Activated CD4-positive, alpha-beta T cell treated with anti-CD3 and anti-CD28 coated beads for 1 hour (primary cell): ENCODE results near the gene CLEC17A.
"Not testable (repeated sequence)": the region's sequence is repeated elsewhere in the genome, so short reads cannot be mapped to it uniquely, and the experiment has no call there.

Experiments
- DNase-seq: peaks from one replicate; pipeline ENCODE4 v3.0.0-alpha.2; 2020

CLEC17A gene, protein sequence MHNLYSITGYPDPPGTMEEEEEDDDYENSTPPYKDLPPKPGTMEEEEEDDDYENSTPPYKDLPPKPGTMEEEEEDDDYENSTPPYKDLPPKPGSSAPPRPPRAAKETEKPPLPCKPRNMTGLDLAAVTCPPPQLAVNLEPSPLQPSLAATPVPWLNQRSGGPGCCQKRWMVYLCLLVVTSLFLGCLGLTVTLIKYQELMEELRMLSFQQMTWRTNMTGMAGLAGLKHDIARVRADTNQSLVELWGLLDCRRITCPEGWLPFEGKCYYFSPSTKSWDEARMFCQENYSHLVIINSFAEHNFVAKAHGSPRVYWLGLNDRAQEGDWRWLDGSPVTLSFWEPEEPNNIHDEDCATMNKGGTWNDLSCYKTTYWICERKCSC

DNA sequence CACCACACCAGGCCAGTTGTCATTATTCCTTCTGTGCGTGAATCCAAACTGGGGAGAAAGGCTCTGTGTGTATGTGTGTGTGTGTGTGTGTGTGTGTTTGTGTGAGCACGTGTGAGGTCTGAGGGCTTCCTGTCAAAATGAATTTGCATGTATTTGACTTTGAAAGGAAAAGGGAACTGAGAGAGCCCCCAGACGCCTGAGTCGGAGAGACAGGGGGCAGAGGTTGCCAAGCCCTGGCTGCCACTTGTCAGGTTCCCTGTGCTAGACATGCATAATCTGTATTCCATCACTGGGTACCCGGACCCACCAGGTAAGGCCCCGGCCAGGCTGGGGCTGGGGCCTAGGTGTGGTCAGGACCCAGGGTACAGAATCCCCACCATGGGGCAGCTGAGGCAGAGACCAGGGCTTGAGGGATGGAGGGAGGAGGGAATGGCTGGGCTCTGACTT is at the start of gene CLEC17A:
CLEC17A (plus strand) TSS at position 191 of the 447 bp plus-strand sequence; CDS start at position 268, 77 bp downstream.
- no peak for DNase-seq

DNA sequence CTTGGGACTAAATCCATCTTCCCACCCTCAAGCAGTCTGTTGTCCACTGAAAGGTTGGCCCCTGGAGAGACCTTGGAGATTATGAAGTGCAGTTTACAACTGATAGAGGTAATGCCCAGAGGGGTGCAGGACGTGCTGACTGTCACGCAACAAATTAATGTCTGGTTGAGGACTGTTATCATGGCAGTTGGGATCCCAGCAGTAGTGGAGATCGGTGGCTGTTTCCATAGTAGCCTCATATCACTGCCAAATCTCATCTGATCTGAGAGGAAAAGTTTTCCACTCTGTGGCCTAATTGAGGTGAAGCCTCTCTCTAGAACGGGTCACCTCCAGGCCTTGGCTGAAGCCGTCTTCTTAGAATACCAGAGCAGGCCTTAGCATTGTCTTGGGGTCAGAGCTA is 49.4 kb upstream of the CLEC17A start:
- no peak for DNase-seq

DNA sequence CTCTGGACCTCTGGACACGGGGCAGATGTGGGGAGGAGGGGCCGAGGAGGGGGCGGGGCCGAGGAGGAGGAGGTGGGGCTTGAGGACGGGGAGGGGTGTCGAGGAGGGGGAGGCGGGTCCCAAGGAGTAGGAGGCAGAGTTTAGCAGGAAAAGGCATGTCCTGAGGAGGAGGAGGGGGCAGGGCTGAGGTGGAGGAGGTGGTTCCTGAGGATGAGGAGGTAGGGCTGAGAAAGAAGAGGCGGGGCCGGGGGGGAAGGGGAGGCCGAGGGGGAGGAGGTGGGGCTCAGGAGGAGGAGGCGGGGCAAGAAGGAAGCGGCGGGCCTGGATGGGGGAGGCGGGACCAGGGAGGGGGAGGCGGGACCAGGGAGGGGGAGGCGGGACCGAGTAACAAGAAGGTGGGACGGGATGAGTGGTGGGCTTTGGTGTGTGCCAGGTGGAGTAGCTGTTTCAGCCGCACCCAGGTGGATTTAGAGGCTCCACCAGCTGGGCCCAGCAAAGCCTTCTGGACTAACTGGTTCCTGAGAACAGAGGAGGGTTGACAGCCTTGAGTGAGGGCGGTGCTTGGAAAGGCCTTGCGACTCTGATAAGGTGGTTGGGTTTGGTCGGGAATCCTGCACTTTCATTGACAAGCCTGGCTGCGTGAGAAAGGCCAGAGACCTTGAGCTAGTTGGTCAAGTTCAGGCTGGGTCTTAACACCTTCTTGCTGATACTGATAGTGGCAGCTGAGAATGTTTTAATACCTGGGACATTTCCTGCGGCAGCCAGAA is 45.8 kb upstream of the CLEC17A start:
- no peak for DNase-seq

DNA sequence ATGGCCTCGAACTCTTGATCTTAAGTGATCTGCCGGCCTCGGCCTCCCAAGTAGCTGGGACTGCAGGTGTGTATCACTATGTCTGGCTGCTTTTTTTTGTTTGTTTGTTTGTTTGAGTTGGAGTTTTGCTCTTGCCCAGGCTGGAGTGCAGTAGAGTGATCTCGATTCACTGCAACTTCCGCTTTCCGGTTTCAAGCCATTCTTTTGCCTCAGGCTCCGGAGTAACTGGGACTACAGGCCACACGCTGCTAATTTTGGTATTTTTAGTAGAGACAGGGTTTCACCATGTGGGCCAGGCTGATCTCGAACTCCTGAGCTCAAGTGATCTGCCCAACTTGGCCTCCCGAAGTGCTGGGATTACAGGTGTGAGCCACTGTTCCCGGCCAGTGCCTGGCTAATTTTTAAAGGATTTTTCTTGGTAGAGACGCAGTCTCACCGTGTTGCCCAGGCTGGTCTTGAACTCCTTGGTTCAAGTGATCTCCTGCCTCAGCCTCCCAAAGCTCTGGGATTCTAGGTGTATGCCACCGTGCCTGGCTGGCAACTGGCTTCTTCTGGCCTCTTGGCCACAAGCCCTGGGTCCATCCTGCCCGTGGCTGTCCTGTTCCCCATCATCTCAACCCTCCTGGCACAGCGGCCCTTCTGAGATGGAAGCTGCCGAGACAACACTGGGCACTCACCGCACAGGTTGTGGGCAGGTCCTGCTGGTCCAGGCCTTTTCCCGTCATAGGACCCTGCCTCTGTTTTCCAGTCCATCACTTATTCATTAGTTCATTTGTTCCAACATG is 42.0 kb upstream of the CLEC17A start:
- DNase-seq: no peak

DNA sequence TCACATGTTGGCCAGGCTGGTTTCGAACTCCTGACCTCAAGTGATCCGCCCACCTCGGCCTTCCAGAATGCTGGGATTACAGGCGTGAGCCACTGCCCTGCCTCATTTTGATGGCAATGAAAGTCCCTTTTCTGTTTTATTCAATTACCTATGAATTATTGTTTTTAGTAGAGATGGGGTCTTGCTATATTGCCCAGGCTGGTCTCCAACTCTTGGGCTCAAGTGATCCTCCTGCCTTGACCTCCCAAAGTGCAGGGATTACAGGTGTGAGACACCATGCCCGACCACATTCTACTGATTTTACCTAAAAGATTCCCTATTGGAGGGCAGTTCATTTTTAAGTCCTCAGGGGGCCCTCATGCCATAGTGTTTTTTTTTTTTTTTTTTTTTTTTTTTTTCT is 40.9 kb upstream of the CLEC17A start:
- DNase-seq: not testable (repeated sequence)

DNA sequence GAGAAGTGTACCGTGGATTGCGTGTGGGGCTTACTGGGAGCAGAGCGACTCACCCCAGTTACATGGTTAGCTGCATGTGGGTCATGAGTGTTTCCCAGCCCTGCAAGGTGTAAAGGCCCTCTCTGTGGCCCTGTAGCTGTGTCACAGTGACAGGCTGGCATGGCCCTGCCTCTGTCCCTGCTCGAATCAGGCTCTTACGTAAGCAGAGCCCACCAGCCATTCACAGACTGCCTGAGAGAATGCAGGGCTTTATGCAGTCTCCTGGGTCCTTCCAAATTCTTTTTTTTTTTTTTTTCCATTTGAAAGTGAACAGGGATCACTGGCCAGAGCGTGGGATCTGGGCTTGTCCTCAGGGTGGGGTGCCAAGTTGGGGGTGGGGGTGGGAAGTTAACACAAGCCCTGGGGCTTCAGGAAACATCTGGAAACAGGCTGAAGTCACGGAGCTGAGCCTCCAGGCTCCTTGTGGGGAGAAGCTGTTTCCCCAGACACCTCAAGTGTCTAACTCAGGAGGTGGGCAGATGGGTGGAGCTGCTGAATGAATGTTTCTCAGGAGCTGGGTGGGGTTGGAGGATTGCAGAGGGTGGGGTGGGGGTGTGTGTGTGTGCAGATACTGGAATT is 40.1 kb upstream of the CLEC17A start:
- DNase-seq: no peak

DNA sequence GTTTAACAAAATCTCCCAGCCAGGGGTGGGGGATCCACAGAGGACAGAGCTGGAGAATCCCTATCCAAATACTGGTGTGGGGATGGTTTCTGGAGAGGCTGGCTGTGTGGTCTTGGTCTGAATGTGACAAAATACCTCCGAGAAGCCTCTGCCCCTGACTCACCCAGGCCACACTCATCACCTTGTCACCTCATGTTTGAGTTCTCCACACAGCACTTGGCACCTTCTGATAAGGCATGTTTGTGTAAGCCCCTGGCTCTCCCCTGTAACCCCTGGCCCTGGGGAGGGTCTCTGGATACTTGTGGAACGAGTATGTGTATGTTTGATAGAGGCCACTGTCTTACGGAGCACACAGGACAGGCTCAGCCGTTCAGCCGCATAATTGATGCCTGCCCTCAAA is 38.8 kb upstream of the CLEC17A start:
- no peak for DNase-seq

DNA sequence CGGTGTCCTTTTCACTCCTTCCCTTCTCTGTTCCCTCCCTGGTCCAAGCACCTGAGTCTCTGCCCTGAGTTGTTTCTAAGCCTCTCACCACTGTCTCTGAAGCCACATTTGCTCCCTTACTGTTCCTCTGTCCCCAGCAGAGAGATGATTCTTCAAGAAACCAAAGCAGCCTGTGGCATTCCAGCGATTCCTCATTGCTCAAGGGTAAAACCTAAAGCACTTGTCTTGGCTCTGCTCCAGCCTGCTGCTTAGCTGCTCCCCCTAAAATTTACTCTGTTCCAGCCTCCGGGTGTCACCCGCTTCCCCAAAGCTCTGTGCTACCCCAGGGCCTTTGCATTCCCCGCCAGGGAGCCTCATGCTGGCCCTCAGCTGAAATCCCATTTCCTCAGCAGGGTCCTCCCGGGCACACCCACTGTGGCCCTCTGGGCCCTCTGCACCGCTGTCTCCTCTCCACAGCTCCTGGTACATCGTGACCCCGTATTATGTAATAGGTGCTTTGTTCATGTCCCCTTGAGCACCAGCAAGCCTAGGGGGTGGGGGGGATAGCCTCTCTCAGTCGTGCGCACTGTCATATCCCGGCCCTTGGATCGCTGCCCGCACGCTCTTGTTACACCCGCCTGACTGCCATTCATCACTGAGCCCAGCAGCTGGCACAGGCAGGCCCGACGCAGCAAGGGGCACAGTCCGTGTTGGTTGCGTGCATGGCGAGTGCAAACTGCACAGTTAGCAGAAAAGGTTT is 37.7 kb upstream of the CLEC17A start:
- DNase-seq: no peak

DNA sequence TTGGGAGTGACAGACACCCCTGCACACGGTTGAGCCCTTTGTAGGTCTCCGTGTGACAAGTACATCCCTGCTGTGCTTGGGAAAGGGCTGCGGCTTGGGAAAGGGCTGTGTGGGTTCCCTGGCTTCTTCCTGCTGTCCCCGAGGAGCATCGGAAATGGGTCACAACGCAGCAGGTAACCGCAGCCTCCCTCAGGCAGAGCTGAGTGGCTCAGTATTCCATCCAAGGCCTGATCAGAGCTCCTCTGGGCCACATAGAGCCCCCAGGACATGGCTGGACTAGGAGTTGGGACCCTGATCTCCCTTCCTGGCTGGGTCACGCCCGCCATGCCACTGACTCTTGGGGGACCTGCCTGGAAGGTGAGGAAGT is 37.2 kb upstream of the CLEC17A start:
- DNase-seq: no peak

DNA sequence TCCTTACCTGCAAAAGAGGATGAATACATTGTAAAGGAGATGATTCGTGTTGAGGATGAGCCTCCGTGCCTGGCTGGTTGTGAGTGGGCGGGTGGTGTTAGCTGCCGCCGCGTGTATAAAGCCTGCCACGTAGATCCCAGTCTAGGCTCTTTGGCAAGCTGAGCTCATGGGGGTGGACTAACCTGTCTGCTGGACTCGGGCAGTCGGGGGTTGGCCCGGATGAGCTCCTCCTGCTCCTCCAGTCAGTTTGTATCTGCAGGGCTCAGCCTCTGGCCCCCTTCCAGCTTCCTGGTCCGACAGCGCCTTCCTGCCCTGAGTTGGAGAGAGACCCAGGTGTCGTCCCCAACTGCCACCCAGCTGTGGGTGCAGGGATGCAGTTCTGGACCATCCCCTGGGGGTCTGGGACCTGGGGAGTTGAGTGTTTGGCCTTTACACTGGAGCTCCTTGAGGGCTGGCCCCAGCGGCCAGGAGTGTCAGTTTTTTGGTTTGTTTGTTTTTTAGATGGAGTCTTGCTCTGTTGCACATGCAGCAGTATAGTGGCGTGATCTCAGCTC is 32.6 kb upstream of the CLEC17A start:
- DNase-seq: no peak

DNA sequence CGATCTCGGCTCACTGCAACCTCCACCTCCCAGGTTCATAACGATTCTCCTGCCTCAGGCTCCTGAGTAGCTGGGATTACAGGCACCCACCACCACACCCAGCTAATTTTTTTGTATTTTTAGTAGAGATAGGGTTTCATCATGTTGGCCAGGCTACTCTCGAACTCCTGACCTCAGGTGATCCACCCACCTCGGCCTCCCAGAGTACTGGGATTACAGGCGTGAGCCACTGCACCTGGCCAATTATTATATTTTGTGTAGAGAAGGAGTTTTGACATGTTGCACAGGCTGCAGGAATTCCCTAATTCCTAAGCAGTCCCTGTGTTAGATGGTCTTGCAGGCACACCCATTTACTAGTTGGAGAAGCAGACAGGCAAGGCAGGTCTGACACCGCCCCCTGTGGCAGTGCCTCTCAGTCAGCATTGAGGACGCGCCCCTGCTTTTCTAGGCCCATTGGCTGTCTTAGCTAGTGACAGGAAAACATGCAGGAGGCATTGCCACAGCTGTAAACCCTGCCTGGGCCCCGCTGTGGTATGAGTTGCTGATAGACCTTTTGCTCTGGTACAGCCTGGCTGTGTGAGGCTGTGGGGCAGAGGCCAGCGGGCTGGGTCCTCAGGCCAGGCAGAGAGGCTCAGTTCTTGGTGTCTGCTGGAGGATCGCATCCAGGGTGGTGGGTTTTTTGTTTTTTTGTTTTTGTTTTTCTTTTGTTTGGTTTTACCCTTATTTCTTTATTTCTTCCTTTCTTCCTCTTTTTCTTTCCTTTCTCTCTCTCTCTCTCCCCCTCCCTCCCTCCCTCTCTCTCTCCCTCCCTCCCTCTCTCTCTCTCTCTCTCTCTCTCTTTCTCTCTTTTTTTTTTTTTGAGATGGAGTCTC is 31.5 kb upstream of the CLEC17A start:
- DNase-seq: peak; percentile 73

DNA sequence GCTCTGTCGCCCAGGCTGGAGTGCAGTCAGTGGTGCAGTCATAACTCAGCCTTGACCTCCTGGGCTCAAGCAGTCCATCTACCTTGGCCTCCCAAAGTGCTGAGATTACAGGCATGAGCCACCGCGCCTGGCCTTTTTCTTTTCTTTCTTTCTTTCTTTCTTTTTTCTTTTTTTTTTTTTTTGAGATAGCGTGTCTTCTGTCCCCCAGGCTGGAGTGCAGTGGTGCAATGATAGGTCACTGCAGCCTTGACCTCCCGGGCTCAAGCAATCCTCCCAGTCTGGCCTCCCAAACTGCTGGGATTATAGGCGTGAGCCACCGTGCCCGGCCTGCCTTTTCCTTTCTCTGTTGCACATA is 30.9 kb upstream of the CLEC17A start:
- DNase-seq: not testable (repeated sequence)

DNA sequence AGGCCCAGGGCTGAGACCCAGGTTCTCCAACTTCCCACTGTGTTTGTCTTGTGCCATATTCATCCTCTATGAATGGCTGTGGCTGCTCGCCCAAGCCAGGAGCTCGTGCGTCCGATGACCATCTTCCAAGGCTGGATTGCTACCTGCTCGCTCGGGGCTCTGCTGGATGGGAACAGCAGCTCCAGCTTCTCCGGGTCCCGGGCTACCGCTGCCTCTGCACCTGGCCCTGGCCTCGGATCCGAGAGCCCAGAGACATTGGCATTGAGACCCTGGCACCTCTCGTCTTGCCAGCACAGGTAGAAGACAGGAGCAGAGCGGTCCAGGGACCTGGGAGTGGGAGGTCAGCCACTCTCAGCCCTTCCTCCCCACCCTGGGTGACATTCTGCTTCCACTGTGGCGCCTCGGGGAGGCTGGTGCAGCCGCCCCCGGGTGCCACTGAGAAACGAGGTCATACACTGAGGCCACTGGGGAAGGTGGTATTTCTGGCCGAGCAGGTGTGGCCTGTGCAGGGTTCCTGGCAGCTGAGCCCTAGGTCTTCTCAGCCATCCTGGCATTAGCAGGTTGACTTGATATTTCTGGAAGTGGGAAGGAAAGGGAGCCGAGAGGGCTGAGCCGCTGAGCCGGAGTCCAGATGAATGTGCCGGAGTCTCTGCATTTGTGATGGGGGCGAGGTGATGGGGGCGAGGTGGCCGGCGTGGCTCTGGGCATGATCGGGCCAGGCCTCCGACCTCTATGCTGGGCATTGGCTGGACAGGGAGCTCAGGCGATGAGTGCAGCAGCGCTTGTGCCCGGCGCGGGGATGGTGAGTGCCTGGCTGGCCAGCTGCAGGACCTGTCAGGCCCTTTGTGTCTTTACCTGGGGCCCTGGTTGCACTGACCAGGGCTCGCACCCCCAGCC is 29.6 kb upstream of the CLEC17A start:
- DNase-seq: no peak

DNA sequence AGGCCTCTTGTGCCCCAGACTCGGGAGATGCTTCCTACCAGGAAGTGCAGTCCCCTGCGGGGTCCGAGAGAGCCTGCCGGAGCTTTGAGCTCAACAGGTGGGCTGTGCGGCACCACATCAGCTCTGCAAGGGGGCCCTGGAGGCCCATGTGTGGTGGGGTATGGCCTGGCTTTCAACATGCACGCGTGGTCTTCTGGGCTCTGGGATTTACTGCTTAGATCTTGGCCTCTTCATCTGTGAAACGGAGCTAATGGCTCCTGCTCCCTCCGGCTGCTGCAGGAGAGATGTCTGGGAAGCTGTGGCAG is 29.0 kb upstream of the CLEC17A start:
- no peak for DNase-seq

DNA sequence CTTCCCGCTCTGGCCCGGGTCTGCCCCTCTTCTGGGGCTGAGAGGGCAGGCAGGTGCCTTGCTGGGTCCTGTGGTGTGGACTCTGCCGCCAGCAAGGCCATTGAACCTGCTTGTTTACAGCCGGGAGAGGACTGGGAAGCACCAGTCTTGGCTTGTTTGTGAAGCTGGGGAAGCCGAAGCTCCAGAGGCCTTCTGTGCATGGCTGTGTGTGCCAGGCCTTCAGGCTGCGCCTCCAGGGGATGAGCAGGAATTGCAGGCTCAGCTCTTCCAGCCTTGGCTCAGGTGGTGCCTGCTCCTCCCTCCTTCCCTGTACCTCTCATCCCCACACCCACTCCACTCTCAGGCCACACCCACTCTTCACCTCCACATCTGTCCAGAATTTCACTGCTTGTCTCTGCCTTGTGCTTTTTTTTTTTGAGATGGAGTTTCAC is 28.5 kb upstream of the CLEC17A start:
- no peak for DNase-seq

DNA sequence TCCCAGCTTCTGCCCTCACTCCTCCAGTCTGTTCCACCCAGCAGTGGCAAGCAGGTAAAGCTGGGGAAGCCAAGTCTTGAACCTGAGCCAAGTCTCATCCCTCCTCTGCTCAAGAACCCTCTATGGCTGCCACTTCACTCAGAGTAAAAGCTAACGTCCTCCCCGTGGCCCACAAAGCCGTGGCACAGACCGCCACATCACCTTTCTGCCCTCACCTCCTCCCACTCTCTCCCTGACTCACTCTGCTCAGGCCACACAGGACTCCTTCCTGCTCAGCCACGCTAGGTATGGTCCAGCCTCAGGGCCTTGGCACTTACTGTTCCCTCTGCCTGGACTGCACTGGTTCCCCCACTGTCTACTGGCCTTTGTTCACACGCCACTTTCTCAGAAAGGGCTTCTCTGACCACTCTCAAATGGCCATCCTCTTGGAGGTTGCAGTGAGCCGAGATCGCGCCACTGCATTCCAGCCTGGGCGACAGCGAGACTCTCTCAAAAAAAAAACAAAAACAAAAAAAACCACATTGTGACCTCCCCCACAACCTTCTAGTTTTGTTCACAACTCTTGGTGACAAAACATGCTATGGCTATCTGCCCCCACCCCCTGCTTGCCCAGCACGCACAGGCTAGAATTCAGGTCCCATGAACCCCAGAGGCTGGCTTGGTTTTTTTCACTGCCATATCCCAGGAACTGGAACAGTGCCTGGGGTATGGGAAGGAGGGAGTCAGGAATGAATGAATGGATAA is 26.8 kb upstream of the CLEC17A start:
- DNase-seq: no peak

DNA sequence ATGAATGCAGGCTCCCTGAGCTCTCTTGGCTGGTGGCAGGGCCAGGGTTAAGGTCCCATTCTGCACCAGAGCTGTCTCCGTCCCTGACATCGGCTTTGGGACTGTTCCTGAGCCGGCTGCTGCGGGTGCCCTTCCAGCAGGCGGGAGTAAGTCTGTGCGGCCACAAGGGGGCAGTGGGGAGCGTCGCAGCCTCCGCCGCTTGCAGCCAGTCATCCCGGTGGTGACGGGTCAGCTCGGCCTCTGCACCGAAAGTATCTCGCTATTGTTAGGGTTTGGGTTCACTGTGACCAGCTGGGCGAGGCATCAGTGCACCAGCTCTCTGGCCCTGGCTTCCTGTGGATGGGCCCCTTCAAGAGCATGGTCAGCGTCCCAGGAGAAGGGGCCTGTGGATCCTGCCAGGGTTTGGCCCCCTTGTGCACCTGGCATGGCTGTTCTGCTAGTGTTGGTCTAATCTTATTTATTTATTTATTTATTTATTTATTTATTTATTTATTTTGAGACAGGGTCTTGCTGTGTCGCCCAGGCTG is 26.2 kb upstream of the CLEC17A start:
- peak; percentile 51 for DNase-seq

DNA sequence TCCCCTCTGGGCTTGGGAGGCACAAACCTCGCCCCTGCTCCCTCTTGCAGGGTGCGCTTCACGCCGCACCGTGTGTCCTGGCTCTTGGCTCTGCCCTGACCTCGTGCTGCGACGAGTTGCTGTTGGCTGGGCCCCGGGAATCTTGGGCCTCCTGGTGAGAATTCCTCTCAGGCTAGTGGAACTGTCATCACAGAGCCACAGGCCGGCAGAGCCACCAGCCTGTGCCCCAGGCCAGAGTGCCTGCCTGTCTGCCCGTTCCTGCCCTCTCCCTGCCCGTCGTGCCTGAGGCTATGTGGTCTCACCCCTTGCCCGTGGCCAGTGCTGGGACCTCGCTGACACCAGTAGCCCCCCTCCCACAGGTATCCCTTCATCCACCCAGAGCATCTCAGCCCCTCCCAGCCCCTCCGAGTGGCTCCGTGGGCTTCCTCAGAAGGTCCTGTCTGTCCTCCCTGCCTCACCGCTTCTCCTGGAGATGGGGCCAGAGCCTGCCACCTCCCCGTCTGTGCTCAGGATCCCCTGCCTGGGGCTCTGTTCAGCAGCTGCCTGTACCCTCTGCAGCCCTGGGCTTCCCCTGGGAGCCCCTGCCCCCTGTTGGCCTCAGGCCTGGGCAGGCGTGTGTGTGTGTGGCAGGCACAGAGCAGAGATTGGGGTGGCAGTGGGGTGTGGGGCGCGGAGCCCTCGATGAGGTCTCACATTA is 24.4 kb upstream of the CLEC17A start:
- DNase-seq: no peak
